ENCODE measurements around the gene ZMYM4.
"Not testable (repeated sequence)": the region's sequence is repeated elsewhere in the genome, so short reads cannot be mapped to it uniquely, and the experiment has no call there.

Gene ZMYM4

DNA sequence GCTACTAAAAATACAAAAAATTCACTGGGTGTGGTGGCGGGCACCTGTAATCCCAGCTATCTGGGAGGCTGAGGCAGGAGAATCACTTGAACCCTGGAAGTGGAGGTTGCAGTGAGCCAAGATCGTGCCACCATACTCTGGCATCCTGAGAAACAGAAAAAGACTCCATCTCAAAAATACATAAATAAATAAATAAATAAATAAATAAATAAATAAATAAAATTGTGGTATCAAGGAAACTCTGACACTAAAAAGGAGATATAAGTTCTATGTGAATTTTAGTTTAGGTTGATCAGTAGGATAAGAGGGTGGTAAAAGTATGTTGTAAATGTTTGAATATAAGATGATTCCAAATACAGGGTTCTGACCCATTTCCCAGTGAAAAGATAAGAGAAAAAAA is 63.1 kb downstream of the ZMYM4 start:
- DNase-seq: not testable (repeated sequence)

DNA sequence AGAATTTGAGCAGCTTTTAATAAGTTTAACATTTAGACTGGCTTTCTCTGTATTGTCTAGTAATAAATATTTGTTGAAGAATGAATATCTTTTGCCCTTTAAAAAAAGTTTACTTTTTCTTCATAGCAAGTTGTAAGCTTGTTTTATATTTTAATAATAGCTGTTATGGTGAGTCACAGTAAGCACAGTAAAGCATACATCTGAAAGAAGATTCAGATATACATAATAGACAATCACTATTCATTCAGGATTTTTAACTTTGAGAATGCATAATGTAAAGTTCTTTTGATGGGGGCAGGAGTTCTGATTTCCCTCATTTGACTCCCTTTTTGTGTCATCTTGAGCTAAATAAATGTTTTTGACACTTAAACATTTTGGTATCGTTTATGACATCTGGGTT is 66.0 kb downstream of the ZMYM4 start:
- no peak for DNase-seq

DNA sequence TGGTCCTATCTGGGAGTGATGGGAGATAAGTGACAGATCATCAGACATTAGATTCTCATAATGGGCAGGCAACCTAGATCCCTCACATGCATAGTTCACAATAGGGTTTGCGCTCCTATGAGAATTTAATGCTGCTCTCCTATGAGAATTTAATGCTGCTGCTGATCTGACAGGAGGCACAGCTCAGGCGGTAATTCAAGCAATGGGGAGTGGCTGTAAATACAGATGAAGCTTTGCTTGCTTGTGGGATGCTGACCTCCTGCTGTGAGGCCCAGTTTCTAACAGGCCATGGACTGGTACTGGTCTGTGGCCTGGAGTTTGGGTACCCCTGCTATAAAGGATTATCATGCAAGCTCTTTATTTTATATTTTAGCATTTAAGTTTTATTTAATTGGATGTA is 72.0 kb downstream of the ZMYM4 start:
- DNase-seq: no peak

GRCh38 chr1:35345439-35345981 is 77.0 kb downstream of the ZMYM4 start:
- no peak for DNase-seq

GRCh38 chr1:35350872-35351271 is 82.4 kb downstream of the ZMYM4 start:
- no peak for DNase-seq

GRCh38 chr1:35359995-35360394 is 91.5 kb downstream of the ZMYM4 start:
- DNase-seq: no peak

GRCh38 chr1:35361638-35362037 is 93.1 kb downstream of the ZMYM4 start:
- DNase-seq: no peak

DNA sequence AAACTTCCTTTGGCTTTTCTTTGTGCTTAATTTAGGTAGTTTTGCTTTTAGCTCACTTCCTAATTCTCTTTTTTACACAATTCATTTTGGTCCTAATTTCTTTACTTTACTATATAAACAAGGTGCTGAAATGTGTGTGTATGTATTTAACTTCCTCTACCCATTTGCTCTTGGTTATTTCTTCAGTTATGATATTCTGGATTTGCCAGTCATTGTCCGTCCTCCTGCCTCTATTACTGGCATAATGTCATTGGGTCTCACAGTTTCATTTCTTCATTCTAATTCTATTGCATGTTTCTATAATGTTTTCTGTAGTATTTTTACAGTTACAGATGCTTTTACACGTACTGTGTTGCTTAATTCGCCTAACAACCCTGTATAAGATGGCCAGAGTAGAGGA is 96.2 kb downstream of the ZMYM4 start:
- no peak for DNase-seq

DNA sequence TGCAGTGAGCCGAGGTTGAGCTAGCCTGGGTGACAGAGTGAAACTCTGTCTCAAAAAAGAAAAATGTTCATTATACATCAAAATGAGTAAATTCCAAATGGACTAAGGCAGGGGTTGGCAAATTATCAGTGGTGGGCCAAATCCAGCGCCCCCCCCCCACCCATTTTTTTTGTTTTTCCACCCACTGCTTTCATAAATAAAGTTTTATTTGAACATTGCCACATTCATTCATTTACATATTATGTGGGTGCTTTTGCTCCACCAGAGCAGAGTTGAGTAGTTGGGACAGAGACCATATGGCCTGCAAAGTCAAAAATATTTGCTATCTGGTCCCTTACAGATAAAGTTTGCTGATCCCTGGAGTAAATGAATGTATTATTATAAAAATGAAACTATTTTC is 99.4 kb downstream of the ZMYM4 start:
- no peak for DNase-seq

DNA sequence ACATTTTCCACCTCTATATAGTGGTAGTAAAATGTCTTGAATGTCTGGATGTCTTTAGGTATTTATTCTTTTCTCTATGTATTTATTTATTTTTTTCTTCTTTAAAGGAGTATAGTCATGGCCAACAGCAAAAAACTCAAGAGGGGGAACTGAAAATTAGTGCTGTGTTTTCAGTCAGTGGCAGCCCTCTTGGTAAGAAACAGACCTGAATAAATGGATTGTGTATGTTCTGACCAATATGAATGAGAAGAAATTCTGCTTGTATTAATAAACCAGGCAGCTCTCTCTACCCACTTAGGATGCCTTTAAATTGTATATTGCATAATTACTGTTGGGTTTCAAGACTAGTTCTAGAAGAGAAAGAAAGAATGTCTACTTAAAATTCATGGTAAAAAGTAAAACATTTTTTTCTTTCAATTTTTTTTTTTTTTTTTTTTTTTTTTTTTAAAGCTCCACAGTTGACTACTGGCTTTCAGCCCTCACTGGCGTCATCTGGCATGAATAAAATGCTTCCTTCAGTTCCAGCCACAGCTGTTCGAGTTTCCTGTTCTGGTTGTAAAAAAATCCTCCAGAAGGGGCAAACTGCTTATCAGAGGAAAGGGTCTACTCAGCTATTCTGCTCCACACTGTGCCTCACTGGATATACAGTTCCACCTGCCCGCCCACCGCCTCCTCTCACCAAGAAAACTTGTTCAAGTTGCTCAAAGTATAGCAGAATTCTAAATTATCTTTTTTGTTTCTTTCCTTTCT is 101.6 kb downstream of the ZMYM4 start:
- no peak for DNase-seq

GRCh38 chr1:35371506-35371905 is 103.0 kb downstream of the ZMYM4 start:
- no peak for DNase-seq

GRCh38 chr1:35377555-35377954 is 109.0 kb downstream of the ZMYM4 start:
- no peak for DNase-seq

DNA sequence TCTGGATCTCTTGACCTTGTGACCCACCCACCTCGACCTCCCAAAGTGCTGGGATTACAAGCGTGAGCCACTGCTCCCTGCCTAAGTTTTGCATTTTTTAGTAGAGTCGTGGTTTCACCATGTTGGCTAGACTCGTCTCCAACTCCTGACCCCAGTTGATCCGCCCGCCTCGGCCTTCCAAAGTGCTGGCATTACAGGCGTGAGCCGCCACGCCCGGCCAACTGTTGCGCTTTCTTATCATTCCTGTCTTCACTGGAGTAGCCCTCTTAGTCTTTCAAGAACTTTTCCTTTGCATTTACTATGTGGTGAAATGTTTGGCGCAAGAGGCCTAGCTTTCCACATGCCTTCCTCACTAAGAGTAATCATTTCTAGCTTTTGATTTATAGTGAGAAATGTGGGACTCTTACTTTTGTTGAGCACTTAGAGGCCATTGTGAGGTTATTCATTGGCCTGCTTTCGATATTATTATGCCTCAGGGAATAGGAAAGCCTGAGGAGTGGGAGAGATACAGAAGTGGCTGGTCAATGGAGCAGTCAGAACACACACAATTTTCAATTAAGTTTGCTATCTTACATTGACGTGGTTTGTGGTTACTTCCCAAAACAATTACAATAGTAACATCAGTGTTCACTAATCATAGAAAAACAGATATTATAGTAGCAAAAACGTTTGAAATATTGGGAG is 111.0 kb downstream of the ZMYM4 start:
- no peak for DNase-seq

GRCh38 chr1:35380111-35380510 is 111.6 kb downstream of the ZMYM4 start:
- not testable (repeated sequence) for DNase-seq

DNA sequence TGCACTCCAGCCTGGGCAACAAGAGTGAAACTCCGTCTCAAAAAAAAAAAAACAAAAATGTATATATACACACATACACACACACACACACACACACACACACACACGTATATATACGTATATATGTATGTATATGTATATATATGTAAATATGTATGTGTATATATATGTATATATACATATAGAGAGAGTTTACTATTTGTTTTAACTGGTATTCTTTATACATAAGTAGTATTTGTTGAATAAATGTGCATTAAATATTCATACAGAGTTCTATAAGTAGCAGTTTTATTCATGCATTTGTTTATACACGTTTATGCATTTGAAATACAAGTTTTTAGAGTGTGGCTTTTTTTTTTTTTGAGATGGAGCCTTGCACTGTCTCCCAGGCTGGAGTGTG is 113.6 kb downstream of the ZMYM4 start:
- no peak for DNase-seq

DNA sequence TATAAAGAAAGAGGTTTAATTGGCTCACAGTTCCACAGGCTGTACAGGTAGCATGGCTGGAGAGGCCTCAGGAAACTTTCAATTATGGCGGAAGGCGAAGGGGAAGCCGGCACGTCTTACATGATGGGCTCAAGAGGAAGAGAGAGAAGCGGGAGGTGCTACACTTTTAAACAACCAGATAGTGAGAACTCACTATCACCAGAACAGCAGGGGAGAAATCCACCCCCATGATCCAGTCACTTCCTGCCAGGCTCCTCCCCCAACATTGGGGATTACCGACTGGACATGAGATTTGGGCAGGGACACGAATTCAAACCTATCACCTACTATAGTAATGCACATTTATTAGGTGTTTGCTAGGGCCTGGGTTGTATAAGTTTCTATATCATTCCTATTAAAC is 117.8 kb downstream of the ZMYM4 start:
- DNase-seq: no peak

GRCh38 chr1:35386959-35387358 is 118.5 kb downstream of the ZMYM4 start:
- DNase-seq: no peak

GRCh38 chr1:35390600-35391494 is 122.3 kb downstream of the ZMYM4 start:
- DNase-seq: no peak

- no peak for DNase-seq
Observed at GRCh38 chr1:35394386-35394785, 125.9 kb downstream of the ZMYM4 start.

DNA sequence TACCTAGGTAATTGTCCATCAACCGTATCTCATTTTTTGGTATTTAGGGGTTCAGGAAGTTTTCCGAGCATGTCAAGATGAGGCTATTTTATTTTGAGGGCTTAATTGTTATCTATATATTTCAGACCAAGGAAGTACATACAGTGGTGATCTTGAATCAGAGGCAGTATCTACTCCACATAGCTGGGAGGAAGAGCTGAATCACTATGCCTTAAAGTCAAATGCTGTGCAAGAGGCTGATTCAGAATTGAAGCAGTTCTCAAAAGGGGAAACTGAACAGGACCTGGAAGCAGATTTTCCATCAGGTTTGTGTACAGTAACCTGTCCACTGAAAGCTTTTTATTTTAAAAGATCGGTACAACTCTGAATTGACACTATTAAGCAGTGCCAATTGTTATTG is 130.2 kb downstream of the ZMYM4 start:
- no peak for DNase-seq

DNA sequence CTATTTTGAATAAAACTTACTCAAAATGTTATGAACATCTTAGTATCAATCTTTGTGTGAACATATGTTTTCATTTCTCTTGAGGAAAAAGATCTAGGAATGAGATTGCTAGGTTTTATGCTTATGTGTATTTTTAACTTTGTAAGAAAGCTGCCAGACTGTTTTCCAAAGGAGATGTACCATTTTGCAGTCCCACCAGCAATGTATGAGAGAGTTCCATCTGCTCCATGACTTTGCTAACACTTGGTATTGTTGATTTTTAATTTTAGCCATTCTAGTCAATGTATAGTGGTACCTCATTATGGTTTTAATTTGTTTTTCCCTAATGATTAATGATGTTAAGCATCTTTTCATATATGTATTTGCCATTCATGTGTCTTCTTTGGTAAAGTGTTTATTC is 132.5 kb downstream of the ZMYM4 start:
- DNase-seq: no peak

DNA sequence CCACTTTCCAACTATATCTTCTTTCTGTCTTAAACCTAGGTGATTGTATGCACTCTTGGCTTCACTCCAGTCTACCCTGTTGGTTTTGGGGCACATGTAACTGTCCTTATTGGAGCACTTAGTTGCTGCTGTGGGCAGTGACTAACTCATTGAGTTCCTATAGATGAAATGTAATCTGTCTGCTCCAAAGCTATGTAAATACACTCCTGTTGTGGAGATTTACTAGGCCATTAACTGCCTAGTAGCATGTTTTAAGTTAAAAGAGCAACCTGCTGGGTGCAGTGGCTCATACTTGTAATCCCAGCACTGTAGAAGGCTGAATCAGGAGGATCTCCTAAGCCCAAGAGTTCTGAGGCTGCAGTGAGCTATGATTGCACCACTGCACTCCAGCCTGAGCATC is 137.6 kb downstream of the ZMYM4 start:
- no peak for DNase-seq

- no peak for DNase-seq
Observed at GRCh38 chr1:35407743-35408142, 139.2 kb downstream of the ZMYM4 start.
